ENCODE results near the gene CHRNE.

CHRNE gene

GRCh38 chr17:4891411-4892410, 11.2 kb downstream of the CHRNE start:
- H3K27ac ChIP-seq: no peak overlapping the region
- H3K4me3 ChIP-seq (ENCODE audit: low read depth in 1 of 2, low read length in 1 of 2): no peak overlapping the region
- H3K36me3 ChIP-seq: peaks cover 93% of the 10 kb centered on the region
- H3K4me1 ChIP-seq (ENCODE audit: control insufficient read depth in 1 of 2, insufficient read depth in 1 of 2, low read depth in 1 of 2, low read length in 1 of 2): no peaks in the 10 kb centered on the region
- no peaks in the 10 kb centered on the region for H3K9me3 ChIP-seq
- TF ChIP-seq CTCF (IDR thresholded peaks at IDR 0.05): no peak
- no peaks in the 10 kb centered on the region for H3K27me3 ChIP-seq

- H3K36me3 ChIP-seq: peaks cover 78% of the 10 kb centered on the region
- no peak for TF ChIP-seq CTCF (IDR thresholded peaks at IDR 0.05)
Measured at GRCh38 chr17:4887581-4887980, 15.3 kb downstream of the CHRNE start.

GRCh38 chr17:4886830-4887229, 16.1 kb downstream of the CHRNE start:
- no peaks in the 10 kb centered on the region for H3K9me3 ChIP-seq
- H3K4me3 ChIP-seq (ENCODE audit: low read depth in 1 of 2, low read length in 1 of 2): no peak overlapping the region
- no peaks in the 10 kb centered on the region for H3K27me3 ChIP-seq
- TF ChIP-seq CTCF (IDR thresholded peaks at IDR 0.05): no peak
- no peak overlapping the region for H3K27ac ChIP-seq
- no peaks in the 10 kb centered on the region for H3K4me1 ChIP-seq (ENCODE audit: control insufficient read depth in 1 of 2, insufficient read depth in 1 of 2, low read depth in 1 of 2, low read length in 1 of 2)
- H3K36me3 ChIP-seq: peaks cover 71% of the 10 kb centered on the region

More at GRCh38 chr17:4887581-4887980, 15.3 kb downstream of the CHRNE start:
- Histone ChIP-seq H3K4me3 (ENCODE audit: low read depth in 1 of 2, low read length in 1 of 2) (no peak overlapping the region), H3K4me1 (ENCODE audit: control insufficient read depth in 1 of 2, insufficient read depth in 1 of 2, low read depth in 1 of 2, low read length in 1 of 2) (no peaks in the 10 kb centered on the region), H3K27me3 (no peaks in the 10 kb centered on the region), H3K9me3 (no peaks in the 10 kb centered on the region), H3K27ac (no peak overlapping the region)

GRCh38 chr17:4884489-4884888, 18.4 kb downstream of the CHRNE start:
- Histone ChIP-seq H3K27ac (no peak overlapping the region), H3K4me3 (ENCODE audit: low read depth in 1 of 2, low read length in 1 of 2) (no peak overlapping the region), H3K9me3 (no peaks in the 10 kb centered on the region), H3K36me3 (peaks cover 61% of the 10 kb centered on the region), H3K27me3 (no peaks in the 10 kb centered on the region), H3K4me1 (ENCODE audit: control insufficient read depth in 1 of 2, insufficient read depth in 1 of 2, low read depth in 1 of 2, low read length in 1 of 2) (peaks cover 0 to 5% of the 10 kb centered on the region in 2 experiments)
- no peak for TF ChIP-seq CTCF (IDR thresholded peaks at IDR 0.05)

- H3K27me3 ChIP-seq: no peaks in the 10 kb centered on the region
- peaks cover 0 to 7% of the 10 kb centered on the region in 2 experiments for H3K4me1 ChIP-seq (ENCODE audit: control insufficient read depth in 1 of 2, insufficient read depth in 1 of 2, low read depth in 1 of 2, low read length in 1 of 2)
- peak; percentile 74 for TF ChIP-seq CTCF (IDR thresholded peaks at IDR 0.05)
- no peak overlapping the region for H3K27ac ChIP-seq
- no peaks in the 10 kb centered on the region for H3K9me3 ChIP-seq
- no peak overlapping the region for H3K4me3 ChIP-seq (ENCODE audit: low read depth in 1 of 2, low read length in 1 of 2)
- peaks cover 58% of the 10 kb centered on the region for H3K36me3 ChIP-seq
Measured at GRCh38 chr17:4881761-4882555, 20.9 kb downstream of the CHRNE start.
